ENCODE results near the gene ITCH. TPM values are rescaled to one million over a fixed set of nuclear protein-coding genes. Genes with fewer than 3 reads are reported as not detected.

Gene ITCH
- total and polyA plus RNA-seq, 2 of the 8 experiments (the other 6 are each of a cell fraction or from before 2014, with no cell fraction given), result 3.9 to 45.2 TPM

DNA sequence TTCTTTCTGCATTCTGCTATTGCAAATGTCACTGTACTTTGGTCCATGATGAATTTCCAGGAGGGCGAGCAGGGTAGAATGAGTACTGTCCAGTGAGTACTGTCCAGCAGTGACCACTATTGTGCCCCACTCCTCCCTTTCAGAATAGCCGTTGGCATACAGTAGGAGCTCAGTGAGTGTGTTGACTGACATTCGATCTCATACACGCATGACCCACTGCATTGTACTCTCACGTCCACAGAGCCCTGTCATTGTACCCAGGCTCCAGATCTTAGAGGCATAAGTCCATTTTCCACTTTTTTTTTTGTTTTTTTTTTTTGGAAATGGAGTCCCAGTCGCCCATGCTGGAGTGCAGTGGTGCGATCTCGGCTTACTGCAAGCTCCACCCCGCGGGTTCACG, 161.4 kb downstream of the ITCH start:
- Histone ChIP-seq H4K8ac (ENCODE audit: extremely low read depth, insufficient read depth, low read length) (no peak overlapping the region), H3K79me1 (ENCODE audit: low read depth, low read length) (peaks cover 12% of the 10 kb centered on the region), H3K4me2 (ENCODE audit: insufficient read depth in 1 of 2, low read depth in 2 of 2, low read length in 2 of 2) (no peak overlapping the region), H3K79me2 (ENCODE audit: control insufficient read depth in 1 of 2, insufficient read depth in 2 of 2, low read length in 2 of 2) (peaks cover 0 to 64% of the 10 kb centered on the region in 2 experiments; a peak in 3 of 4 replicates), H4K20me1 (replicated peaks in 1 of 2; ENCODE audit: control insufficient read depth in 1 of 2, insufficient read depth in 2 of 2, low read length in 2 of 2) (peaks cover 22 to 24% of the 10 kb centered on the region in 2 experiments), H2BK5ac (ENCODE audit: low read depth, low read length) (no peak overlapping the region), H3K18ac (ENCODE audit: extremely low read depth, low read length) (no peak overlapping the region), H2AFZ (ENCODE audit: low read length) (no peak overlapping the region), H3K4me1 (replicated peaks in 1 of 4; ENCODE audit: control insufficient read depth in 3 of 4, insufficient read depth in 4 of 4, low read length in 3 of 4) (peaks cover 0 to 4% (median 3%) of the 10 kb centered on the region in 4 experiments; a peak in 3 of 7 replicates), H3K4me3 (ENCODE audit: extremely low read depth in 1 of 4, insufficient read depth in 2 of 4, low read depth in 3 of 4, low read length in 4 of 4) (no peak overlapping the region), H3K14ac (ENCODE audit: insufficient read length) (no peak overlapping the region), H3K9me3 (ENCODE audit: insufficient read depth in 2 of 2, low read depth in 1 of 2, low read length in 1 of 2) (no peaks in the 10 kb centered on the region), H2BK12ac (ENCODE audit: low read depth, low read length) (no peak overlapping the region), H3K23ac (ENCODE audit: insufficient read length) (no peak overlapping the region), H2BK120ac (replicated peaks; ENCODE audit: low read depth, low read length) (no peak overlapping the region), H3K4ac (replicated peaks; ENCODE audit: insufficient read length, low read depth, low read length) (no peak overlapping the region), H2AK5ac (ENCODE audit: low read depth, low read length) (no peak overlapping the region), H2BK15ac (ENCODE audit: low read length) (no peak overlapping the region), H3K27me3 (replicated peaks in 1 of 4; ENCODE audit: control insufficient read depth in 3 of 4, extremely low read depth in 1 of 4, insufficient read depth in 3 of 4, low read length in 3 of 4) (no peaks in the 10 kb centered on the region), H2BK20ac (ENCODE audit: low read length) (no peak overlapping the region), H4K91ac (replicated peaks; ENCODE audit: insufficient read length, low read length) (no peak overlapping the region), H4K5ac (ENCODE audit: insufficient read length, low read depth, low read length) (no peak overlapping the region), H3K23me2 (ENCODE audit: low read depth, low read length) (no peaks in the 10 kb centered on the region), H3K27ac (ENCODE audit: low read depth, low read length) (no peak overlapping the region), H3K36me3 (ENCODE audit: control insufficient read depth in 2 of 4, insufficient read depth in 4 of 4, low read length in 3 of 4) (peaks cover 8 to 25% (median 20%) of the 10 kb centered on the region in 4 experiments), H3K56ac (replicated peaks; ENCODE audit: insufficient read length, low read depth, low read length) (no peak overlapping the region), H3K9ac (replicated peaks in 1 of 4; ENCODE audit: extremely low read depth in 1 of 4, low read depth in 3 of 4, low read length in 3 of 4) (no peak overlapping the region)
- ChIA-PET CTCF (ENCODE audit: partially characterized antibody) (interaction anchor here (0.7 to 5.9 kb wide), 6 partner anchors 10 to 211 kb away, joined by 3 to 50 read pairs (median 4); no protein-coding TSS in a partner anchor), POLR2A (ENCODE audit: partially characterized antibody) (interaction anchor here (0.8 to 2.8 kb wide), 3 partner anchors 12 to 212 kb away, joined by 4 to 7 read pairs (median 4); no protein-coding TSS in a partner anchor)
- FAIRE-seq (no peak), DNase-seq (ENCODE audit: low read depth in 1 of 2, low spot score in 2 of 2) (peak in 1 of 2 experiments; percentile 11)
- TF ChIP-seq CREB1 (IDR thresholded peaks at IDR 0.05) (no peak), BACH1 (IDR thresholded peaks at IDR 0.05; ENCODE audit: low read length) (no peak), SAP30 (IDR thresholded peaks at IDR 0.05; ENCODE audit: insufficient read depth, insufficient replicate concordance, low read length) (no peak), SP4 (IDR thresholded peaks at IDR 0.05; ENCODE audit: low read length) (no peak), CHD2 (IDR thresholded peaks at IDR 0.05; ENCODE audit: low read length) (no peak), POU5F1 (IDR thresholded peaks at IDR 0.05; ENCODE audit: low read depth, low read length) (no peak), GABPA (IDR thresholded peaks at IDR 0.05; ENCODE audit: borderline replicate concordance, insufficient read depth, low read length) (no peak), PHF8 (conservative IDR thresholded peaks at IDR 0.05; ENCODE audit: low read depth, low read length) (no peak), JUN (IDR thresholded peaks at IDR 0.05; ENCODE audit: low read depth, low read length) (no peak), EZH2 (IDR thresholded peaks at IDR 0.05; ENCODE audit: low read depth, low read length, severe bottlenecking) (no peak)
- WGBS, 2 experiments (ENCODE audit: extremely low coverage in 1 of 2, insufficient coverage in 1 of 2, insufficient read length in 1 of 2, insufficient replicate concordance in 2 of 2, low coverage in 1 of 2, low lambda C conversion rate in 2 of 2, missing lambda C conversion rate in 1 of 2), result 91% methylated on average over 5 of the region's 11 CpGs; no CpG with 5 or more reads in 1 of the 2 experiments
